Dendritic cell treated with granulocyte-macrophage colony-stimulating factor and Interleukin-4, amounts not matched to agents 40 ng/mL and 50 ng/mL, for 4 days (primary cell): ENCODE measurements around the gene FUT7.

ENCODE experiments used
- H3K27ac Mint-ChIP-seq: one replicate; pipeline ENCODE4 v1.8.0; 2022; ENCODE audit warnings: mild to moderate bottlenecking, mixed read lengths
- H3K27me3 Mint-ChIP-seq: one replicate; pipeline ENCODE4 v1.8.0; 2022; ENCODE audit warnings: mild to moderate bottlenecking, mixed read lengths
- H3K36me3 Mint-ChIP-seq: one replicate; pipeline ENCODE4 v1.8.0; 2022; ENCODE audit warnings: low read depth, mixed read lengths
- H3K4me1 Mint-ChIP-seq: one replicate; pipeline ENCODE4 v1.8.0; 2022; ENCODE audit warnings: low read depth, mixed read lengths
- H3K4me3 Mint-ChIP-seq: one replicate; pipeline ENCODE4 v1.8.0; 2022; ENCODE audit warnings: mild to moderate bottlenecking, moderate library complexity, mixed read lengths
- H3K9me3 Mint-ChIP-seq: one replicate; pipeline ENCODE4 v1.8.0; 2022; ENCODE audit warnings: mixed read lengths
- intact Hi-C: fragments of 100-400 bp; cut with micrococcal nuclease; formaldehyde crosslinking; loops from one replicate; pipeline ENCODE4 v1.15.0; 2022

The FUT7 gene

GRCh38 chr9:137027369-137028262, 4.3 kb downstream of the FUT7 start, which contains the start of gene ABCA2:
ABCA2 (minus strand) TSS chr9:137028237; CDS start chr9:137028140, 97 bp downstream.
- peaks cover 16% of the 10 kb centered on the region for H3K36me3 Mint-ChIP-seq
- intact Hi-C loops = no loop called here
- H3K4me1 Mint-ChIP-seq = peaks cover 60% of the 10 kb centered on the region
- H3K27me3 Mint-ChIP-seq = peaks cover 8% of the 10 kb centered on the region
- peak within 1 kb of the TSS; percentile 92 for H3K4me3 Mint-ChIP-seq
- no peaks in the 10 kb centered on the region for H3K9me3 Mint-ChIP-seq
- H3K27ac Mint-ChIP-seq = peak within 1 kb of the TSS; percentile 90

- Mint-ChIP-seq H3K4me3 (peak overlapping the region; percentile 79), H3K27me3 (peaks cover 8% of the 10 kb centered on the region), H3K9me3 (no peaks in the 10 kb centered on the region), H3K4me1 (peaks cover 58% of the 10 kb centered on the region), H3K27ac (peak overlapping the region; percentile 59), H3K36me3 (peaks cover 20% of the 10 kb centered on the region)
- intact Hi-C loops = no loop called here
Observed at GRCh38 chr9:137026828-137027227, 5.1 kb downstream of the FUT7 start.

- intact Hi-C loops = no loop called here
- Mint-ChIP-seq H3K27ac (no peak overlapping the region), H3K4me3 (no peak overlapping the region)
Observed at GRCh38 chr9:137026384-137026783, 5.5 kb downstream of the FUT7 start.

GRCh38 chr9:137025517-137025966, 6.3 kb downstream of the FUT7 start:
- Mint-ChIP-seq H3K4me1 (peaks cover 46% of the 10 kb centered on the region), H3K27me3 (peaks cover 8% of the 10 kb centered on the region), H3K27ac (no peak overlapping the region), H3K4me3 (no peak overlapping the region), H3K9me3 (no peaks in the 10 kb centered on the region), H3K36me3 (peaks cover 29% of the 10 kb centered on the region)
- intact Hi-C loops = no loop called here

More at GRCh38 chr9:137026384-137026783, 5.5 kb downstream of the FUT7 start:
- peaks cover 21% of the 10 kb centered on the region for H3K36me3 Mint-ChIP-seq
- peaks cover 8% of the 10 kb centered on the region for H3K27me3 Mint-ChIP-seq
- no peaks in the 10 kb centered on the region for H3K9me3 Mint-ChIP-seq
- H3K4me1 Mint-ChIP-seq = peaks cover 55% of the 10 kb centered on the region

- intact Hi-C loops = no loop called here
- H3K4me3 Mint-ChIP-seq = no peak overlapping the region
- H3K36me3 Mint-ChIP-seq = peaks cover 41% of the 10 kb centered on the region
- H3K9me3 Mint-ChIP-seq = no peaks in the 10 kb centered on the region
- H3K27me3 Mint-ChIP-seq = peaks cover 8% of the 10 kb centered on the region
- H3K27ac Mint-ChIP-seq = no peak overlapping the region
- peaks cover 29% of the 10 kb centered on the region for H3K4me1 Mint-ChIP-seq
Observed at GRCh38 chr9:137023583-137023991, 8.3 kb downstream of the FUT7 start.

GRCh38 chr9:137023157-137023556, 8.7 kb downstream of the FUT7 start:
- peaks cover 45% of the 10 kb centered on the region for H3K36me3 Mint-ChIP-seq
- H3K9me3 Mint-ChIP-seq = no peaks in the 10 kb centered on the region
- H3K4me3 Mint-ChIP-seq = no peak overlapping the region
- intact Hi-C loops = no loop called here
- H3K27me3 Mint-ChIP-seq = peaks cover 8% of the 10 kb centered on the region
- H3K4me1 Mint-ChIP-seq = peaks cover 31% of the 10 kb centered on the region
- no peak overlapping the region for H3K27ac Mint-ChIP-seq

- H3K4me1 Mint-ChIP-seq = peaks cover 31% of the 10 kb centered on the region
- H3K36me3 Mint-ChIP-seq = peaks cover 51% of the 10 kb centered on the region
- H3K27me3 Mint-ChIP-seq = peaks cover 8% of the 10 kb centered on the region
- no peaks in the 10 kb centered on the region for H3K9me3 Mint-ChIP-seq
- no peak overlapping the region for H3K27ac Mint-ChIP-seq
- H3K4me3 Mint-ChIP-seq = no peak overlapping the region
- intact Hi-C loops = no loop called here
Observed at GRCh38 chr9:137022662-137023008, 9.3 kb downstream of the FUT7 start.

- peaks cover 56% of the 10 kb centered on the region for H3K36me3 Mint-ChIP-seq
- H3K27ac Mint-ChIP-seq = no peak overlapping the region
- H3K9me3 Mint-ChIP-seq = no peaks in the 10 kb centered on the region
- no peak overlapping the region for H3K4me3 Mint-ChIP-seq
- peaks cover 26% of the 10 kb centered on the region for H3K4me1 Mint-ChIP-seq
- peaks cover 5% of the 10 kb centered on the region for H3K27me3 Mint-ChIP-seq
- intact Hi-C loops = no loop called here
Observed at GRCh38 chr9:137021979-137022661, 9.8 kb downstream of the FUT7 start.

GRCh38 chr9:137021568-137021978, 10.3 kb downstream of the FUT7 start:
- Mint-ChIP-seq H3K9me3 (no peaks in the 10 kb centered on the region), H3K4me1 (peaks cover 21% of the 10 kb centered on the region), H3K27ac (no peak overlapping the region), H3K36me3 (peaks cover 61% of the 10 kb centered on the region), H3K27me3 (peaks cover under 1% of the 10 kb centered on the region), H3K4me3 (no peak overlapping the region)
- intact Hi-C loops = no loop called here

- no peaks in the 10 kb centered on the region for H3K9me3 Mint-ChIP-seq
- intact Hi-C loops = no loop called here
- H3K27ac Mint-ChIP-seq = no peak overlapping the region
- H3K27me3 Mint-ChIP-seq = no peaks in the 10 kb centered on the region
- peaks cover 67% of the 10 kb centered on the region for H3K36me3 Mint-ChIP-seq
- H3K4me1 Mint-ChIP-seq = peaks cover 18% of the 10 kb centered on the region
- no peak overlapping the region for H3K4me3 Mint-ChIP-seq
Observed at GRCh38 chr9:137020771-137021567, 10.9 kb downstream of the FUT7 start.

- intact Hi-C loops = no loop called here
- Mint-ChIP-seq H3K4me3 (no peak overlapping the region), H3K27me3 (no peaks in the 10 kb centered on the region), H3K27ac (no peak overlapping the region), H3K36me3 (peaks cover 76% of the 10 kb centered on the region), H3K9me3 (no peaks in the 10 kb centered on the region), H3K4me1 (peaks cover 18% of the 10 kb centered on the region)
Observed at GRCh38 chr9:137019891-137020683, 11.8 kb downstream of the FUT7 start.

- Mint-ChIP-seq H3K27me3 (no peaks in the 10 kb centered on the region), H3K9me3 (no peaks in the 10 kb centered on the region), H3K36me3 (peaks cover 86% of the 10 kb centered on the region), H3K27ac (no peak overlapping the region), H3K4me3 (no peak overlapping the region), H3K4me1 (peaks cover 18% of the 10 kb centered on the region)
- intact Hi-C loops = no loop called here
Observed at GRCh38 chr9:137018761-137019559, 12.9 kb downstream of the FUT7 start.
